ENCODE data around the gene CNOT6L.

CNOT6L gene

DNA sequence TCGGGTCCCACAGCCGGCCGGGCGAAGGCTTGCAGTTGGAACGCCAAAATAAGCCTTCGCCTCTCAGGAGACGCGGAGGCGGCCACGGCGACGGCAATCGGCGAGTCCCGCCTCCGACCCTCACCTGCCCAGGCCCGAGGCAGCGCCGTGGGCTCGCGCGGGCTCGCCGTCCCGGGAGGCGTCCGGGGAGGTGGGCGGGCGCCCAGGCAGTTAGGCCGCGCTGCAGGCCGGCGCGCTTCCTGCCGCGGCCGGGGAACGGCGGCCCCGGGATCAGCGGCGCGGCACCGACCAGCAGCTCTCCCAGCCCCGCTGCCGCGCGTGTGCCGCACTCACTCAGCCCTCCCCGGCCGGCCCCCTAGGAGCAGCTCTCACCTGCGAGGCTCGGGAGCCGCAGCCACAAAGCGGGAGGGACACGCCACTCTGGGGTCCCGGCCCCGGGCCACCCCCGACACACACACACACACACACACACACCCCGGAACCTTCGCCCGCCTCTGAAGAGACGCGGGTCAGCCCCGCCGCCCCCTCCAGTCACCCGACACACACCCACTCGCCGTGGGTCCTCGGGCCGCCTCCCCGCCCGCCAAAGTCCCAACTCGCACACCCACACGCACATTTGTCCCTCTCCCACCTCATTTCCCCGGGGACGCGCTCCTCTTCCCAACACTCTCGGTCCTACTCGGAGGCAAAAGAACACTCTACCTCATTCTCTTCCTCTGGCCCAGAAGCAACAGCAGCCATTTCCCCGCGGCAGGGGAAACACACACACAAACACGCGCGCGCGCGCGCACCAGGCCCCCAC is at the start of gene CNOT6L:
Gene CNOT6L, minus strand, starts transcription at position 767 of the 802 bp plus-strand sequence. Its CDS starts 60 bp downstream, at position 707.
- TF ChIP-seq ZBTB7A (IDR thresholded peaks at IDR 0.05; ENCODE audit: low read depth) = peak; percentile 71; the same call in 1 of the 2 replicates
- TF ChIP-seq, protein P1, sequence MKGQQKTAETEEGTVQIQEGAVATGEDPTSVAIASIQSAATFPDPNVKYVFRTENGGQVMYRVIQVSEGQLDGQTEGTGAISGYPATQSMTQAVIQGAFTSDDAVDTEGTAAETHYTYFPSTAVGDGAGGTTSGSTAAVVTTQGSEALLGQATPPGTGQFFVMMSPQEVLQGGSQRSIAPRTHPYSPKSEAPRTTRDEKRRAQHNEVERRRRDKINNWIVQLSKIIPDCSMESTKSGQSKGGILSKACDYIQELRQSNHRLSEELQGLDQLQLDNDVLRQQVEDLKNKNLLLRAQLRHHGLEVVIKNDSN (IDR thresholded peaks at IDR 0.05) = 0 out of 2 replicates have a peak, but pooled peaks have one; percentile 18
- TF ChIP-seq CEBPB (IDR thresholded peaks at IDR 0.05) = no peak
- peak; percentile 54 for TF ChIP-seq TAF1 (IDR thresholded peaks at IDR 0.05; ENCODE audit: low read depth)
- no peak for TF ChIP-seq EP300 (IDR thresholded peaks at IDR 0.05; ENCODE audit: borderline replicate concordance)
- TF ChIP-seq TCF12 (IDR thresholded peaks at IDR 0.05; ENCODE audit: low read depth) = no peak
- TF ChIP-seq TEAD4 (IDR thresholded peaks at IDR 0.05) = no peak; the same call in 1 of the 2 replicates
- TF ChIP-seq YY1 (IDR thresholded peaks at IDR 0.05; ENCODE audit: low read depth) = peak; percentile 65
- peak; percentile 27; the same call in 1 of the 2 replicates for TF ChIP-seq EGR1 (IDR thresholded peaks at IDR 0.05)
- TF ChIP-seq FOXM1 (IDR thresholded peaks at IDR 0.05; ENCODE audit: borderline replicate concordance, low read depth) = no peak
- TF ChIP-seq, protein P2, sequence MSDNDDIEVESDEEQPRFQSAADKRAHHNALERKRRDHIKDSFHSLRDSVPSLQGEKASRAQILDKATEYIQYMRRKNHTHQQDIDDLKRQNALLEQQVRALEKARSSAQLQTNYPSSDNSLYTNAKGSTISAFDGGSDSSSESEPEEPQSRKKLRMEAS (IDR thresholded peaks at IDR 0.05) = peak; percentile 13
- no peak for TF ChIP-seq CREB1 (IDR thresholded peaks at IDR 0.05; ENCODE audit: low read depth)
- TF ChIP-seq RAD21 (IDR thresholded peaks at IDR 0.05; ENCODE audit: low read depth) = no peak

DNA sequence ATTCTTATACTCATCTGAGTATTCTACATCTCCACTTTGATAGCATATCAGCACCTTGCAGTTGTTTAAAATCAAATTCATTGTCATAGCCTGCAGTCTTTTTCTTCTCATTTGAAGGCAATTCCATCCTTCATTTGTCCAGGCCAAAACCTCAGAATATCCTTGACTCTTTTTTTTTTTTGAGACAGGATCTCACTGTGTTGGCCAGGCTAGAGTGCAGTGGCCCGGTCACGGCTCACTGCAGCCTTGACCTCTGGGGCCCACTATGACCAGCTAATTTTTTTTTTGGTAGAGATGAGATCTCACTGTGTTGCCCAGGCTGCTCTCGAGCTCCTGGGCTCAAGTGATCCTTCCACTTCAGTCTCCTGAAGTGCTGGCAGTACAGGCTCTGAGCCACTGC is 46.1 kb upstream of the CNOT6L start:
- TF ChIP-seq TAF1 (IDR thresholded peaks at IDR 0.05; ENCODE audit: low read depth) = no peak
- TF ChIP-seq CREB1 (IDR thresholded peaks at IDR 0.05; ENCODE audit: low read depth) = no peak
- no peak for TF ChIP-seq FOXM1 (IDR thresholded peaks at IDR 0.05; ENCODE audit: borderline replicate concordance, low read depth)

DNA sequence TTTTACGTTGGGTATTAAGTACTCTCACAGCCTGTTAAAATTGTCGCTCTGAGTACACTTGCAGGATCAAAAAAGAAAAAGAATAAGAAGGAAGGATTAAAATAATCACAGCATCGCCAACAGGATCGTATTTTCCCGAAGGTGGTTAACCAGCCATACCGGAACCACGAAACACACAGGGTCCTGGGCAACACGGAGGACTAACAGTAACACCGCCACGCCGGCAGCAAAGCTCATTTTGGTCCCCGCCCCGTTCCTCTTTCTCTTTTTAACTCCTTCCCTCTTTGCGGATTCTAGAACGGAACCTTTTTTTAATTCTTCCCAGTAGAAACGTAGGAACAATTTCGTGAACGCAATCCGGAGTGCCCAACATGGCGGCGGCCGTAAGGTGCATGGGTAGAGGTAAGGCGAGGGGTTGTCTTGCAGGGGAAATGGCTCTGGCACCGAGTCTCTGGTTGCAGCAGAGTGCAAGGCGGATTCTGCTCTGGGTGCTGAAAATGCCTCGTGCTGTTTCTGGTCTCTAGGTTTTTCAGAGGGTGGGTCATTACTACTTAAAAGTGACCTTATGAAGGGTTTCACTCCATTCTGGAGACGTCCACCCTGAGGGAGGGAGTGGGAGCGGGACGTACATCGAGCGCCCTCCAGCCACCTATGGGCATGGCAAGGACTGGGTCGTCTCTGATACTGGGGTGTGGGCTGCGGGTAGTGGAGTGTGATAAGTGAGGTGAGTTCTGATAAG is 43.5 kb upstream of the CNOT6L start, which contains the start of gene MRPL1:
Gene MRPL1, plus strand, starts transcription at position 353 of the 739 bp plus-strand sequence. Its CDS starts 19 bp downstream, at position 372.
- TF ChIP-seq, protein P3, sequence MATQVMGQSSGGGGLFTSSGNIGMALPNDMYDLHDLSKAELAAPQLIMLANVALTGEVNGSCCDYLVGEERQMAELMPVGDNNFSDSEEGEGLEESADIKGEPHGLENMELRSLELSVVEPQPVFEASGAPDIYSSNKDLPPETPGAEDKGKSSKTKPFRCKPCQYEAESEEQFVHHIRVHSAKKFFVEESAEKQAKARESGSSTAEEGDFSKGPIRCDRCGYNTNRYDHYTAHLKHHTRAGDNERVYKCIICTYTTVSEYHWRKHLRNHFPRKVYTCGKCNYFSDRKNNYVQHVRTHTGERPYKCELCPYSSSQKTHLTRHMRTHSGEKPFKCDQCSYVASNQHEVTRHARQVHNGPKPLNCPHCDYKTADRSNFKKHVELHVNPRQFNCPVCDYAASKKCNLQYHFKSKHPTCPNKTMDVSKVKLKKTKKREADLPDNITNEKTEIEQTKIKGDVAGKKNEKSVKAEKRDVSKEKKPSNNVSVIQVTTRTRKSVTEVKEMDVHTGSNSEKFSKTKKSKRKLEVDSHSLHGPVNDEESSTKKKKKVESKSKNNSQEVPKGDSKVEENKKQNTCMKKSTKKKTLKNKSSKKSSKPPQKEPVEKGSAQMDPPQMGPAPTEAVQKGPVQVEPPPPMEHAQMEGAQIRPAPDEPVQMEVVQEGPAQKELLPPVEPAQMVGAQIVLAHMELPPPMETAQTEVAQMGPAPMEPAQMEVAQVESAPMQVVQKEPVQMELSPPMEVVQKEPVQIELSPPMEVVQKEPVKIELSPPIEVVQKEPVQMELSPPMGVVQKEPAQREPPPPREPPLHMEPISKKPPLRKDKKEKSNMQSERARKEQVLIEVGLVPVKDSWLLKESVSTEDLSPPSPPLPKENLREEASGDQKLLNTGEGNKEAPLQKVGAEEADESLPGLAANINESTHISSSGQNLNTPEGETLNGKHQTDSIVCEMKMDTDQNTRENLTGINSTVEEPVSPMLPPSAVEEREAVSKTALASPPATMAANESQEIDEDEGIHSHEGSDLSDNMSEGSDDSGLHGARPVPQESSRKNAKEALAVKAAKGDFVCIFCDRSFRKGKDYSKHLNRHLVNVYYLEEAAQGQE (IDR thresholded peaks at IDR 0.05; ENCODE audit: low read depth) = no peak
- TF ChIP-seq NFIC (IDR thresholded peaks at IDR 0.05) = no peak
- TF ChIP-seq RAD21 (IDR thresholded peaks at IDR 0.05; ENCODE audit: low read depth) = 0 out of 2 replicates have a peak, but pooled peaks have one; percentile 4
- TF ChIP-seq YY1 (IDR thresholded peaks at IDR 0.05; ENCODE audit: low read depth) = peak; percentile 99
- no peak for TF ChIP-seq FOXM1 (IDR thresholded peaks at IDR 0.05; ENCODE audit: borderline replicate concordance, low read depth)
- TF ChIP-seq TEAD4 (IDR thresholded peaks at IDR 0.05) = no peak
- TF ChIP-seq TCF12 (IDR thresholded peaks at IDR 0.05; ENCODE audit: low read depth) = peak; percentile 86
- TF ChIP-seq CEBPB (IDR thresholded peaks at IDR 0.05) = peak; percentile 46; the same call in 1 of the 2 replicates
- no peak for TF ChIP-seq EGR1 (IDR thresholded peaks at IDR 0.05)
- TF ChIP-seq, protein P1 (IDR thresholded peaks at IDR 0.05) = peak; percentile 65
- peak; percentile 54; the same call in 1 of the 2 replicates for TF ChIP-seq EP300 (IDR thresholded peaks at IDR 0.05; ENCODE audit: borderline replicate concordance)
- peak; percentile 100 for TF ChIP-seq TAF1 (IDR thresholded peaks at IDR 0.05; ENCODE audit: low read depth)
- TF ChIP-seq CREB1 (IDR thresholded peaks at IDR 0.05; ENCODE audit: low read depth) = no peak
- TF ChIP-seq ZBTB7A (IDR thresholded peaks at IDR 0.05; ENCODE audit: low read depth) = no peak
- TF ChIP-seq, protein P2 (IDR thresholded peaks at IDR 0.05) = peak; percentile 93

DNA sequence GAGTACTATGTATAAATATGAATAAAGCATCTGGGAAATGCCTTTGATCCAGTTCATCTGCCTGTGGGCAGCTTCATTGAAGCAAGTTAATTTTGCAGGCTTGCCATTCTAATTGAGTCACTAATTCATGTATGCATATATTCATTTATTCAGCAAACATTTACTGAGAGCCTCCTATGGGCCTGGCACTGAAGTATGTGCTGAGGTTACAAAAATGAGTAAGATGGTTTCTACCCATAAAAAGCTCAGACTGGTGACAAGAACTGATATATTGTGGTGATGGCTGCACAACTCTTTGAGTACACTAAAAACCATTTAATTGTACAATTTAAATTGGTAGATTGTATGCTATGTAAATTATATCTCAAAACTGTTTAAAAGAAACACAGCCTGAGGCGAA is 42.3 kb upstream of the CNOT6L start:
- no peak for TF ChIP-seq CREB1 (IDR thresholded peaks at IDR 0.05; ENCODE audit: low read depth)
- TF ChIP-seq TEAD4 (IDR thresholded peaks at IDR 0.05) = no peak
- TF ChIP-seq, protein P2 (IDR thresholded peaks at IDR 0.05) = no peak

DNA sequence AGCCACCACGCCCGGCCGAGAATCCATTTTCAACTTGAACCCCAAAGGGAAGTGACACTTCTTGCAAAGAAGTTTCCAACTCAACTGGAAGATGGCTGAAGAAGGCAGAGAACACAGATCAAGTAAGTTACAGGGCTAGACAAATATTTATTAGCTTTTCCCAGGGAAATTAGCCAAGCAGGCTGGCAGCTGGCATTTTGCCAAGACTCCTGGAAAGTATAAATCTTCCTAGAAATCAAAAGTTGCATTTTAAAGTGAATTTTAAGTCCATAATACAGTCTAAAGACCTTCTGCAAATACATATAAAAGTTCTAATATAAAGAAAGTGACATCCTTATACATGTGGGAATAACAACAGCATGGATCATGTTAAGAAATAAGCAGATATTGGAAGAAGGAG is 40.1 kb upstream of the CNOT6L start:
- TF ChIP-seq ZBTB7A (IDR thresholded peaks at IDR 0.05; ENCODE audit: low read depth) (no peak), RAD21 (IDR thresholded peaks at IDR 0.05; ENCODE audit: low read depth) (no peak), TCF12 (IDR thresholded peaks at IDR 0.05; ENCODE audit: low read depth) (no peak), YY1 (IDR thresholded peaks at IDR 0.05; ENCODE audit: low read depth) (no peak), NFIC (IDR thresholded peaks at IDR 0.05) (peak; percentile 75), FOXM1 (IDR thresholded peaks at IDR 0.05; ENCODE audit: borderline replicate concordance, low read depth) (no peak)
- TF ChIP-seq, protein P2 (IDR thresholded peaks at IDR 0.05) = no peak

DNA sequence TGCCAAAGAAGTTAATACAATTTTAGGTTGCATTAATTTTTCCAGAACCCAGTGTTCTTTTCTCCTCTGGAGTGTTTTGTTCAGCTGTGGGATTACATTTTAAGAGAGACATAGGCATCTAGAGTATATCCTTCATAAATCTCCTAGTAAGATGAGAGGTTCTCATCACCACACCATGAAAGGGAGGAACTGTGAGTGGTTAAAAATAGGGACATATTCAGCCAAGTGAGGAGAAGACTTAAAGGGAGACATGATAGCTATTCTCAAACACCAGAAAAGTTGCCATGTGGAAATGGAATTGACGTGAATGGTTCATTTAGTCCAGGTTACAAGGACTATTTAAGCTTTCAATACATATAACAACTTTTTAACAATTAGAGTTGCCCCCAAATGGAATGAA is 37.0 kb upstream of the CNOT6L start:
- TF ChIP-seq CEBPB (IDR thresholded peaks at IDR 0.05) = no peak
